NCI-H187 treated with DMSO at 0.1 percent for 48 hours (cell line): Measurements from ENCODE around the gene A1BG.
A peak's percentile ranks its signal among the peaks of the same experiment; 100 is the strongest.
"Not testable (repeated sequence)": the region's sequence is repeated elsewhere in the genome, so short reads cannot be mapped to it uniquely, and the experiment has no call there.

Experiments used
- DNase-seq: peaks from one replicate; lab custom pipeline; 2025; lab: John Stamatoyannopoulos, UW

The A1BG gene

GRCh38 chr19:58336820-58337219 is 16.5 kb downstream of the A1BG start:
- no peak for DNase-seq

- DNase-seq: no peak
Measured at GRCh38 chr19:58336216-58336615, 17.1 kb downstream of the A1BG start.

GRCh38 chr19:58335630-58336029 is 17.7 kb downstream of the A1BG start:
- no peak for DNase-seq

- no peak for DNase-seq
Measured at GRCh38 chr19:58334691-58335249, 18.5 kb downstream of the A1BG start.

- no peak for DNase-seq
Measured at GRCh38 chr19:58332697-58333096, 20.6 kb downstream of the A1BG start.

GRCh38 chr19:58330458-58330857 is 22.8 kb downstream of the A1BG start:
- no peak for DNase-seq

GRCh38 chr19:58328999-58329398 is 24.3 kb downstream of the A1BG start:
- no peak for DNase-seq

GRCh38 chr19:58326914-58327726 is 26.2 kb downstream of the A1BG start, which contains the start of gene ZSCAN22:
Gene ZSCAN22, plus strand, starts transcription at chr19:58326994. Its CDS starts 7,809 bp downstream, at chr19:58334803.
- DNase-seq: peak; percentile 93

- no peak for DNase-seq
Measured at GRCh38 chr19:58326501-58326913, 26.8 kb downstream of the A1BG start.

GRCh38 chr19:58325311-58326022 is 27.8 kb downstream of the A1BG start:
- no peak for DNase-seq

- DNase-seq: no peak
Measured at GRCh38 chr19:58319241-58319640, 34.1 kb downstream of the A1BG start.

- no peak for DNase-seq
Measured at GRCh38 chr19:58318297-58318696, 35.0 kb downstream of the A1BG start.

GRCh38 chr19:58317476-58318072 is 35.7 kb downstream of the A1BG start:
- DNase-seq: no peak

- no peak for DNase-seq
Measured at GRCh38 chr19:58315580-58315979, 37.7 kb downstream of the A1BG start.

- DNase-seq: no peak
Measured at GRCh38 chr19:58311345-58311865, 41.9 kb downstream of the A1BG start.

GRCh38 chr19:58310685-58311084 is 42.6 kb downstream of the A1BG start:
- DNase-seq: not testable (repeated sequence)

GRCh38 chr19:58307736-58308135 is 45.6 kb downstream of the A1BG start:
- no peak for DNase-seq

- DNase-seq: no peak
Measured at GRCh38 chr19:58305932-58306323, 47.4 kb downstream of the A1BG start.

- DNase-seq: peak; percentile 88
Measured at GRCh38 chr19:58305065-58305931, 48.0 kb downstream of the A1BG start, which contains the start of gene ERVK3-1. Gene ERVK3-1, plus strand, starts transcription at chr19:58305377. Its CDS starts 6,792 bp downstream, at chr19:58312169.

GRCh38 chr19:58304748-58305064 is 48.6 kb downstream of the A1BG start:
- no peak for DNase-seq

- DNase-seq: no peak
Measured at GRCh38 chr19:58304255-58304654, 49.0 kb downstream of the A1BG start.
